H1 (cell line): Measurements from ENCODE around the gene CLIP4. TPM values are rescaled to one million over a fixed set of nuclear protein-coding genes. Genes with fewer than 3 reads are reported as not detected.

Experiments used
- CTCF ChIA-PET: fragments of 300-600 bp; sonication (Branson Sonifier 250); formaldehyde crosslinking; loops from one replicate; lab custom pipeline; 2021; ENCODE audit not compliant: partially characterized antibody; lab: Charles Lee
- POLR2A ChIA-PET: fragments of 300-600 bp; sonication (Branson Sonifier 250); formaldehyde crosslinking; loops from one replicate; lab custom pipeline; 2021; ENCODE audit warnings: inconsistent platforms; ENCODE audit not compliant: partially characterized antibody; lab: Charles Lee
- DNase-seq, 2 experiments: peaks; one replicate each; pipeline versions ENCODE4 v3.0.0 to v3.0.0-alpha.2; 2010 to 2022; ENCODE audit warnings: low spot score in 2 of 2, low read depth in 1 of 2, mixed read lengths in 1 of 2
- FAIRE-seq: peaks from 2 replicates; lab custom pipeline; 2011; peaks lifted over from hg19 to GRCh38; lab: Jason Lieb, UNC
- H2AFZ ChIP-seq: 2 replicates; pipeline ENCODE4 v1.8.1; 2012; ENCODE audit warnings: low read length, inconsistent platforms
- H2AK5ac ChIP-seq: 2 replicates; pipeline ENCODE4 v1.6.1; 2013; ENCODE audit warnings: low read depth, low read length
- H2BK120ac ChIP-seq: replicated peaks from 2 replicates; pipeline ENCODE3; 2013; ENCODE audit warnings: low read depth, low read length, inconsistent platforms
- H2BK12ac ChIP-seq: 2 replicates; pipeline ENCODE4 v1.6.1; 2013; ENCODE audit warnings: low read depth, low read length
- H2BK15ac ChIP-seq: 2 replicates; pipeline ENCODE4 v1.6.1; 2013; ENCODE audit warnings: low read length
- H2BK20ac ChIP-seq: 2 replicates; pipeline ENCODE4 v1.6.1; 2013; ENCODE audit warnings: low read length
- H2BK5ac ChIP-seq: 2 replicates; pipeline ENCODE4 v1.6.1; 2013; ENCODE audit warnings: low read depth, low read length
- H3K14ac ChIP-seq: 2 replicates; pipeline ENCODE4 v1.6.1; 2013; ENCODE audit warnings: inconsistent platforms; ENCODE audit not compliant: insufficient read length
- H3K18ac ChIP-seq: 2 replicates; pipeline ENCODE4 v1.6.1; 2013; ENCODE audit warnings: low read length; ENCODE audit errors: extremely low read depth
- H3K23ac ChIP-seq: 2 replicates; pipeline ENCODE4 v1.6.1; 2013; ENCODE audit warnings: inconsistent platforms; ENCODE audit not compliant: insufficient read length
- H3K23me2 ChIP-seq: 2 replicates; pipeline ENCODE4 v1.6.1; 2013; ENCODE audit warnings: low read depth, low read length
- H3K27ac ChIP-seq: 2 replicates; pipeline ENCODE4 v1.6.1; 2011; ENCODE audit warnings: low read depth, low read length, inconsistent platforms
- H3K27me3 ChIP-seq, 4 experiments: replicated peaks in 1 of 4; 1 replicate in 1 of 4; 2 replicates in 3 of 4; pipeline versions ENCODE4 v1.6.1 to v1.8.1; 2011 to 2013; ENCODE audit warnings: low read length in 3 of 4, mild to moderate bottlenecking in 3 of 4, inconsistent platforms in 2 of 4, mixed read lengths in 2 of 4, moderate library complexity in 1 of 4; ENCODE audit not compliant: control insufficient read depth in 3 of 4, insufficient read depth in 3 of 4; ENCODE audit errors: extremely low read depth in 1 of 4
- H3K36me3 ChIP-seq, 4 experiments: 2 replicates each; pipeline versions ENCODE4 v1.6.1 to v1.8.1; 2011 to 2013; ENCODE audit warnings: mild to moderate bottlenecking in 4 of 4, low read length in 3 of 4, moderate library complexity in 2 of 4, control low read depth in 1 of 4, inconsistent platforms in 1 of 4; ENCODE audit not compliant: insufficient read depth in 4 of 4, control insufficient read depth in 2 of 4
- H3K4ac ChIP-seq: replicated peaks from 2 replicates; pipeline ENCODE3; 2013; ENCODE audit warnings: low read length, low read depth, mixed read lengths, inconsistent platforms; ENCODE audit not compliant: insufficient read length
- H3K4me1 ChIP-seq, 4 experiments: replicated peaks in 1 of 4; 1 replicate in 1 of 4; 2 replicates in 3 of 4; pipeline versions ENCODE4 v1.6.1 to v1.8.1; 2011 to 2013; ENCODE audit warnings: low read length in 3 of 4, inconsistent platforms in 2 of 4, mixed read lengths in 1 of 4; ENCODE audit not compliant: insufficient read depth in 4 of 4, control insufficient read depth in 3 of 4
- H3K4me2 ChIP-seq, 2 experiments: 2 replicates each; pipeline versions ENCODE4 v1.6.1 to v1.8.1; 2011 to 2013; ENCODE audit warnings: low read depth in 2 of 2, low read length in 2 of 2, control low read depth in 1 of 2, inconsistent platforms in 1 of 2, mild to moderate bottlenecking in 1 of 2; ENCODE audit not compliant: insufficient read depth in 1 of 2
- H3K4me3 ChIP-seq, 4 experiments: fragments of 200-600, 300-600 bp in 1 of 4; sonication (generic), shearing (Covaris generic), sonication (Bioruptor Twin) in 1 of 4; 2 replicates each; pipeline versions ENCODE4 v1.5.1 to v1.8.1; 2011 to 2016; ENCODE audit warnings: low read length in 4 of 4, low read depth in 3 of 4, control low read depth in 2 of 4, inconsistent platforms in 2 of 4, mild to moderate bottlenecking in 2 of 4, mixed read lengths in 1 of 4, moderate library complexity in 1 of 4; ENCODE audit not compliant: insufficient read depth in 2 of 4; ENCODE audit errors: extremely low read depth in 1 of 4
- H3K56ac ChIP-seq: replicated peaks from 2 replicates; pipeline ENCODE3; 2013; ENCODE audit warnings: low read depth, mild to moderate bottlenecking, mixed read lengths, low read length, inconsistent platforms; ENCODE audit not compliant: insufficient read length
- H3K79me1 ChIP-seq: 2 replicates; pipeline ENCODE4 v1.6.1; 2013; ENCODE audit warnings: low read depth, low read length, control low read depth
- H3K79me2 ChIP-seq, 2 experiments: 2 replicates each; pipeline versions ENCODE4 v1.6.1 to v1.8.1; 2012 to 2013; ENCODE audit warnings: low read length in 2 of 2, mild to moderate bottlenecking in 2 of 2, inconsistent platforms in 1 of 2; ENCODE audit not compliant: insufficient read depth in 2 of 2, control insufficient read depth in 1 of 2
- H3K9ac ChIP-seq, 4 experiments: replicated peaks in 1 of 4; 1 replicate in 1 of 4; 2 replicates in 3 of 4; pipeline versions ENCODE4 v1.6.1 to v1.8.1; 2011 to 2013; ENCODE audit warnings: low read depth in 3 of 4, low read length in 3 of 4, control low read depth in 2 of 4, mild to moderate bottlenecking in 2 of 4, moderate library complexity in 2 of 4, inconsistent platforms in 1 of 4; ENCODE audit errors: extremely low read depth in 1 of 4
- H3K9me3 ChIP-seq, 2 experiments: 2 replicates each; pipeline versions ENCODE4 v1.6.1 to v1.8.1; 2012 to 2013; ENCODE audit warnings: mild to moderate bottlenecking in 2 of 2, moderate library complexity in 2 of 2, control low read depth in 1 of 2, inconsistent platforms in 1 of 2, low read depth in 1 of 2, low read length in 1 of 2, mixed read lengths in 1 of 2; ENCODE audit not compliant: insufficient read depth in 2 of 2
- H4K20me1 ChIP-seq, 2 experiments: replicated peaks in 1 of 2; 2 replicates each; pipeline versions ENCODE3 to v1.8.1; 2011 to 2013; ENCODE audit warnings: inconsistent platforms in 2 of 2, low read length in 2 of 2, mild to moderate bottlenecking in 1 of 2; ENCODE audit not compliant: insufficient read depth in 2 of 2, control insufficient read depth in 1 of 2
- H4K5ac ChIP-seq: 2 replicates; pipeline ENCODE4 v1.6.1; 2013; ENCODE audit warnings: low read length, low read depth, mixed read lengths, inconsistent platforms; ENCODE audit not compliant: insufficient read length
- H4K8ac ChIP-seq: 2 replicates; pipeline ENCODE4 v1.8.0; 2013; ENCODE audit warnings: mild to moderate bottlenecking, moderate library complexity, low read length, inconsistent platforms; ENCODE audit not compliant: insufficient read depth; ENCODE audit errors: extremely low read depth
- H4K91ac ChIP-seq: replicated peaks from 2 replicates; pipeline ENCODE3; 2013; ENCODE audit warnings: low read length, mixed read lengths, inconsistent platforms; ENCODE audit not compliant: insufficient read length
- BACH1 ChIP-seq: IDR thresholded peaks from 2 replicates; pipeline ENCODE4 v1.6.1; 2012; ENCODE audit warnings: low read length, improper control_type of control experiment
- BCL11A ChIP-seq, 2 experiments: IDR thresholded peaks; one replicate each; pipeline ENCODE4 v1.6.1; 2011; ENCODE audit warnings: low read depth in 2 of 2, low read length in 2 of 2, mild to moderate bottlenecking in 2 of 2
- BRCA1 ChIP-seq: IDR thresholded peaks from 2 replicates; pipeline ENCODE4 v1.6.1; 2012; ENCODE audit warnings: low read depth, low read length, improper control_type of control experiment
- CBX8 ChIP-seq: fragments of 300-800, 300-1000 bp; sonication (generic); IDR thresholded peaks from 2 replicates; pipeline ENCODE4 v1.7.1; 2016; ENCODE audit warnings: low read depth, low read length, borderline replicate concordance
- CHD2 ChIP-seq: IDR thresholded peaks from 2 replicates; pipeline ENCODE4 v1.6.1; 2012; ENCODE audit warnings: low read length, improper control_type of control experiment
- EZH2 ChIP-seq: fragments of 200-600 bp; sonication (generic); IDR thresholded peaks from 2 replicates; pipeline ENCODE4 v1.7.1; 2012; ENCODE audit warnings: low read depth, mild to moderate bottlenecking, moderate library complexity, low read length, inconsistent platforms; ENCODE audit not compliant: severe bottlenecking
- JUN ChIP-seq: IDR thresholded peaks from 2 replicates; pipeline ENCODE4 v1.6.1; 2011; ENCODE audit warnings: low read depth, mild to moderate bottlenecking, improper control_type of control experiment, low read length
- JUND ChIP-seq: IDR thresholded peaks from 2 replicates; pipeline ENCODE4 v1.6.1; 2011; ENCODE audit warnings: mild to moderate bottlenecking, improper control_type of control experiment, low read length
- KDM5A ChIP-seq: fragments of 200-600 bp; IDR thresholded peaks from 2 replicates; pipeline ENCODE4 v1.7.1; 2012; ENCODE audit warnings: mild to moderate bottlenecking, low read length, inconsistent platforms, mixed read lengths
- MAFK ChIP-seq: IDR thresholded peaks from 2 replicates; pipeline ENCODE4 v1.6.1; 2012; ENCODE audit warnings: low read depth, mild to moderate bottlenecking, improper control_type of control experiment, low read length
- NANOG ChIP-seq: IDR thresholded peaks from 2 replicates; pipeline ENCODE4 v1.6.1; 2011; ENCODE audit warnings: low read length, low read depth, mild to moderate bottlenecking, inconsistent platforms; ENCODE audit not compliant: insufficient read depth, poor library complexity, severe bottlenecking
- TBP ChIP-seq: IDR thresholded peaks from 2 replicates; pipeline ENCODE4 v1.6.1; 2011; ENCODE audit warnings: low read depth, low read length, improper control_type of control experiment
- TCF12 ChIP-seq: IDR thresholded peaks from 2 replicates; pipeline ENCODE4 v1.6.1; 2011; ENCODE audit warnings: low read depth, mild to moderate bottlenecking, low read length
- TEAD4 ChIP-seq: IDR thresholded peaks from 2 replicates; pipeline ENCODE4 v1.6.1; 2012; ENCODE audit warnings: low read depth, low read length, inconsistent platforms, mixed read lengths
- WGBS, 2 experiments: shearing (Covaris generic) in 1 of 2; methylation state at CpG; one replicate each; pipeline versions ENCODE4 v1.1.6 to v1.1.7; 2013 to 2015; ENCODE audit warnings: low lambda C conversion rate in 2 of 2, mixed read lengths in 2 of 2, inconsistent platforms in 1 of 2, low coverage in 1 of 2, missing lambda C conversion rate in 1 of 2; ENCODE audit not compliant: insufficient replicate concordance in 2 of 2, insufficient coverage in 1 of 2, insufficient read length in 1 of 2; ENCODE audit errors: extremely low coverage in 1 of 2, missing lambda C conversion rate in 1 of 2; 5-methylcytosine and 5-hydroxymethylcytosine counted together
- polyA plus RNA-seq, 7 experiments: library from polyadenylated mRNA; depleted of rRNA in 3 of 7; stranded (reverse) in 5 of 7; unstranded in 2 of 7; fragments of >200 nt in 5 of 7; fragments of 200-250 nt in 2 of 7; gene quantifications; 1 replicate in 5 of 7; 2 replicates in 1 of 7; 4 replicates in 1 of 7; pipeline versions ENCODE4 v1.2.1 to v1.2.3, GENCODE V29; 2011 to 2013; ENCODE audit warnings: missing spikeins in 2 of 7, mixed read lengths in 2 of 7
- total RNA-seq: library from RNA; stranded (reverse); fragmentation: NEBNext Ultra II Directional; extraction: Animal tissue kit (Norgen Biotek cat#: 25700); gene quantifications from 2 replicates; pipeline ENCODE4 v1.2.1, GENCODE V29; 2021

Gene CLIP4
- total and polyA plus RNA-seq, 2 of the 8 experiments (the other 6 are each of a cell fraction or from before 2014, with no cell fraction given), result 0.08 to 0.09 TPM

GRCh38 chr2:29108225-29108624 is 7.0 kb upstream of the CLIP4 start:
- no peak overlapping the region for H3K4ac ChIP-seq
- no peak for DNase-seq
- H4K8ac ChIP-seq, result no peak overlapping the region
- H2BK120ac ChIP-seq, result no peak overlapping the region
- WGBS, 2 experiments, result 91% methylated on average over 8 of the region's 8 CpGs; no CpG with 5 or more reads in 1 of the 2 experiments
- H2AK5ac ChIP-seq, result no peak overlapping the region
- POLR2A ChIA-PET, result no interaction called here
- H2BK12ac ChIP-seq, result no peak overlapping the region
- CTCF ChIA-PET, result no interaction called here
- no peaks in the 10 kb centered on the region for H4K20me1 ChIP-seq
- H4K5ac ChIP-seq, result no peak overlapping the region
- no peaks in the 10 kb centered on the region for H3K36me3 ChIP-seq
- no peak overlapping the region for H2BK20ac ChIP-seq
- no peak for FAIRE-seq
- peaks cover under 1 to 6% (median 3%) of the 10 kb centered on the region in 4 experiments for H3K27me3 ChIP-seq
- H2BK5ac ChIP-seq, result no peak overlapping the region
- no peak overlapping the region for H3K14ac ChIP-seq
- no peak overlapping the region for H3K23ac ChIP-seq
- H3K9ac ChIP-seq, result no peak overlapping the region
- H4K91ac ChIP-seq, result no peak overlapping the region
- no peak overlapping the region for H3K18ac ChIP-seq
- H3K56ac ChIP-seq, result no peak overlapping the region
- no peak overlapping the region for H3K27ac ChIP-seq
- H3K9me3 ChIP-seq, result no peaks in the 10 kb centered on the region
- no peaks in the 10 kb centered on the region for H3K23me2 ChIP-seq
- no peaks in the 10 kb centered on the region for H3K79me2 ChIP-seq
- no peak overlapping the region for H2BK15ac ChIP-seq
- no peak overlapping the region for H3K4me2 ChIP-seq
- H3K4me3 ChIP-seq, result no peak overlapping the region
- H2AFZ ChIP-seq, result no peak overlapping the region
- H3K79me1 ChIP-seq, result no peaks in the 10 kb centered on the region
- no peaks in the 10 kb centered on the region for H3K4me1 ChIP-seq
- TF ChIP-seq EZH2 (no peak), JUN (no peak), BRCA1 (no peak), JUND (no peak), TEAD4 (no peak), BCL11A (IDR thresholded peaks at IDR 0.05; ENCODE audit: low read depth in 2 of 2, low read length in 2 of 2) (no peak), MAFK (no peak), CBX8 (no peak), KDM5A (no peak), NANOG (no peak), TCF12 (no peak), BACH1 (no peak), CHD2 (no peak), TBP (no peak)
